ENCODE results near the gene GPR150.

The GPR150 gene

DNA sequence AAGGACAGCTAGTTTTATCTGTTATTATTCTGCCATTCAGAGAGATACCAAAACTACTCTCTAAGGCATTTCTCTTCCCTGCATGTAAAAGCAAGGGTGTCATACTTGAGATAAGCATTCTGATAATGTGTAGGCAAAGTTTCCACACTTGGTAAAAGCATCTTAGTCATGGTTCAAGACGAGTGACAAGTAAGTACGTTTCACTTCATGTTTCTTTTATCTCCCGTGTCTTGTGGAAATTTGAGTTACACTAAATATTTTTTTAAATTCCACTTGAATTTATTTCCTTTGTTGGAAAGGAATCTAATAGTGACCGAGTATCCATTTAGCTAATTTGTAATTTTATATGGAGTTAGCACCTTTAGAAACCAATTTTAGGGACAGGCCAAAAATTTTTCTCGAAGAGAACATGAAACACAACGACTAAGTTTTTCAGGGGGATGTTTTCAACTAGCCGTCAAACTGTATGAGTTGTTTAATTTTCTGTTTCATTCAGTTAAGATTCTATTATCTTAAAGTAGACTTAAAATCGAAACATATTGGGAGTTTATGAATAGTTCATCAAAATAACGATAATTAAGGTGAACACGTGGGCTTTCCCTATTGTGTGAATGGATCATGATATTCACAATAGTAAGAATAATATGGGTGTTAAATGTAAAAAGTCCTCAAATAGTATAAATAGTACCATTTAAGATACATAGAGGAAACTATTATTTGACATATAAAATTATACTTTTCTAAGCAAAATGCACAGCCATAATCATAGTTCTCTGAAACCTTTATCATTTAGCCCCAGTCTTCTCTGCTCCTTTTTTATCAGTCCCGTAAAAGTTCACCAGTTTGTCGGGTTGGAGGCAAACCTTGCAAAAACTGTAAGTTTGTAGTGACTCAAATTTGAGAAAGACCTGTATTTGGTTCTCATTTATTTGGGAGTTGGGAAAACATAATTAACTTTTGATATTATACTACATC, 28.3 kb downstream of the GPR150 start:
- DNase-seq (ENCODE audit: low read depth in 4 of 4, low spot score in 1 of 4): no peak

DNA sequence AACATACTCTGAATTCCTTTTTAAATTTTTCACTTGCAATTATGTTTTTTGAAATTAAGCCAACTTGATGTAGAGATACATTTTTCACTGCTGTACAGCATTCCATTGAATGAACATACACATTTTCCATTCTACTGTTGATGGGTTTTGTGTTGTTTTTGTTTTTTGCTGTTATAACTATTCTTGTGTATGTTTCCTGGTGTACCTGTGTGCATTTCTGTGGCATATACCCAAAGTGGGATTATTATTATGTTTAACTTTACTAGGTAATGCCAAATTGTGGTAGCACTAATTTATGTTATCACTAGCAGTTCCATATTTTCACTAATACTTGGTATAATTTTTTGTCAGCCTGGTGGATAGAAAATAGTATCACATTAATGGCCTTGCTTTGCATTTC, 29.4 kb downstream of the GPR150 start:
- no peak for DNase-seq (ENCODE audit: low read depth in 4 of 4, low spot score in 1 of 4)

DNA sequence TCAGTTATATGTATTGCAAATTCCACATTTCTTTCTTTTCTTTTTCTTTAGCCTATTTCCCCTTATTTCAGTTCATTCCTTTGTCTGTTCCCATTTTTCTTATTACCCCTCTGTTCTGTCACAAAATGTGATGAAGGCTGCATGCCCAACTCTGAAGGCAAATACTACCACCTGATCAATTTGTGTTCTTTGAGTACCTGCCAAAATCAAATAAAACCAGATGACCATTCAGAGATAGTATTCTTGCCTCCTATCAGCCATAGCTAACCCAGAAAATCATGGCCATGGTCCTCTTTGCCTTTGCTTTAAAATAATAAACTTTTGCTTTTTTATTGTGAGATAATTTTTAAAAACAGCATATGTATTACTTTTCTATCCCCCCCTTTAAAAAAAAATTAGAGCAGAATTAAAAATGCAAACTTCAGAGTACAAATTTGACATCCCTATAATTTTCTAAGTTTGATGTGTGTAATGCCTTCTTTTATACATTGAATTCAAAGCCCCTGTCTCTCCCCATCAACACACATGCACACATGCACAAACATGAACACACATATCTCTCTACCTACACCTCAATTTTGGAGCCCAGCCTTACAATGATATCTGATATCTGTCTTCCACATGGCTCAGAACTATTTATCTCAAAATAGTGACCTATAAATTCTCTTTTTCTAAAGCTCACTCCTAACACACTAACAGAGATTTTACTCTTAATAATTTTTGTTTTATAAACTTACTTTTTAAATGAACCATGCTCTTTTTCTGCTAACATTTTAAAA, 30.1 kb downstream of the GPR150 start:
- DNase-seq (ENCODE audit: low read depth in 4 of 4, low spot score in 1 of 4): no peak

DNA sequence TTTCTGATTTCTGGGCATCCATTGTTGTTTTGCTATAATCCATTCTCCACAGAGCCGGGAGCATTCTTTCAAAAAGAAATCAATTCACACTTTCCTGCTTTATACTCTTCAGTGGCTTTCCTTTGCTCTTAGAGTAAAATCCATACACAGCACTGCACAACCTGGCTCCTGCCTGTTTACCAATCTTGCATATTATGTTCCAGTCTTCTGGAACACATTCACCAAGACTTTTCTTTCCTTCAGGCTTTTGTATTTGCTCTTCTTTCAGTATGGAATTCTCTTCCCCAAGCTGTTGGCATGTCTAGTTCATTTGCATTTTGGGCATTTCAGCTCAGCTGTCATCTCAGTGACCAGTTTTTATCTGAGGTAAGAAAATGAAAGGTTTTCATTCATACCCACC, 33.0 kb downstream of the GPR150 start:
- no peak for DNase-seq (ENCODE audit: low read depth in 4 of 4, low spot score in 1 of 4)

DNA sequence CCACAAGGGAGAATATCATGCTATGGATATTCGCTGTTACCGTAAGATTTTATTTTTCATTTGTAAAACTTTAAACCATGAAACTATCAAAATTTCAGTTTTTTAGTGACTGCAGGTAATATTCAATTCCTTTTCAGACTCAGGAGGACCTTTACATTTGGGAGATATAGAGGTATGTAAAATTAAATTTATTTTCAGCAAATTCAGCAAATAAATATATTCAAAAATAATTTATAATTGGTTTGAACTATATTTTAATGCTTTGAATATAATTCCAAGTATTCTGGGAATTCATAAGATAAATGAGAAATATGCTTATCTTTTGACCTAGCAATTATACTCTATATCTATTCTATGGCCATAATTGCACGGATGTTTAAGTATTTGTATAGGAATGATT, 34.3 kb downstream of the GPR150 start:
- no peak for DNase-seq (ENCODE audit: low read depth in 4 of 4, low spot score in 1 of 4)

DNA sequence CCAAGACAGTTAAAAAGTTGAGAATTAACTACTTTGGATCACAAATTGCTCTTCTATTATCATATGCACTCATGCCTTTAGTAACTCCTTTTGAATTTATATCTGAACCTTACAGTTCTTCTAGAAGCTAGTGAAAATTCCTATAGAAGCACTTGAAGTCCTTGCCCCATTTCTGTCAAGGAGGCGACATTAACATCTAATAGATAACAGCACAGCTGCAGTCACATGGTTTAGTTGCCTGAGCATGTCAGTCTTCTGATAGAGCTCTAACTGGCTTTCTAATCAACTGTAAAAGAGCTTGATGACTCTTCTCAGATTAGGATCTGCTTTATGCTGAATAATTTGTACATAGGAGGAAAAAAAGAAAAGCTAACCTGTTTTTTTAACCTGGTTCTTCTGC, 35.7 kb downstream of the GPR150 start:
- DNase-seq (ENCODE audit: low read depth in 4 of 4, low spot score in 1 of 4): no peak

DNA sequence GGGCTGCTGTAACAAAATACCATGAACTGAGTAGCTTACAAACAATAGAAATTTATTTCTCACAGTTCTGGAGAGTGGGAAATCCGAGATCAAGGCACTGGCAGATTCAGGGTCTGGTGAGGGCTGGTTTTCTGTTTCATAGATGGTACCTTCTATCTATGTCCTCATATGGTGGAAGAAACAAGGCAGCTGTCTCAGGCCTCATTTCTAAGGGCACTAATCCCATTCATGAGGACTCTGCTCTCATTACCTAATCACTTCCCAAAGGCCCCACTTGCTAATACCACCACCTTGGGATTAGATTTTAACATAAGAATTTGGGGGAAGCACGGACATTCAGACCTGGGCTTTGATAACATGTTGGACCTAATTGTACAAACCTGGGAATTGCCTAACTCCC, 40.2 kb downstream of the GPR150 start:
- DNase-seq (ENCODE audit: low read depth in 4 of 4, low spot score in 1 of 4): no peak

DNA sequence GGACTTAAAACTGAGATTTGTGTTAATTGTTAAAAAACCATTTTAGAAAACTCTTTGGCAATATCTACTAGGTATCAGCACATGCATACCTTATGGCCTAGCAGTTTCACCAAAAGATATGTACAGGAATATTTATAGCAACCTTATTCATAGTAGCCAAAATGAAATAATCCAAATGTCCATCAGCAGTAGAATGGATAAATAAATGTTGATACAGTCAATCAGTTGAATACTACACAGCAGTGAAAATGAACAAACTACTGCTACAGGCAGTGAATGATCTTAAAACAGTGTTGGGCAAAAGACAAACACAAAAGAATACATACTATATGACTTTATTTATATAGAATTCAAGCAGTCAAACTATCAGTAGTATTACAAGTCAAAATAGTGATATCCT, 43.1 kb downstream of the GPR150 start:
- DNase-seq (ENCODE audit: low read depth in 4 of 4, low spot score in 1 of 4): no peak

DNA sequence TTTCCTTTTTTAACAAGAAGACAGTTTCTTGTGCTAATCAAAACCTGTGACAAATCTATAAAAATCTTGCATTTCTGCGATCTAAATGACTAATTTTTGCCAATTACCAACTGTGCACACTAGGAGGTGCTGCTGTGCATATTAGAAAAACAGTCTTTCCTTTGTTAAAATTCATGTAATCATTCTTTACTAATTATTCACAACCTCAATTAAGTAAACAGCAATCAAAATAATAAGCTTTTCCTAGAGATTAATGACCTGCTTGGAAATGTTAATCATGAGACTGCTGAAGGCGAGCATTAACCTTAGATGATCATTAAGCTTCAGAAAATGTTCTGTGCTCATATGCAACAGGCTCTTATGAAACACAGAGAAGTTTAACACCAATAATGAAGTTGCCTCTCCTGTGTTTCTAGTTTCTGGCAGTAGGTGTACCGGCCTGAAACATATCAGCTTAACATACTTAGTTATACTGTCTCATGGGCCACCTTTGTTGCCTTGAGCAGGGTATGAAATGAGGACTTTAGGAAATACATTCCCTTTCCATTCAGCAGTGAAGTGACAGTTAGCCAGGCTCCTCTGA, 44.4 kb downstream of the GPR150 start:
- DNase-seq (ENCODE audit: low read depth in 4 of 4, low spot score in 1 of 4): peak in 2 of 4 experiments; percentile 9 to 14

DNA sequence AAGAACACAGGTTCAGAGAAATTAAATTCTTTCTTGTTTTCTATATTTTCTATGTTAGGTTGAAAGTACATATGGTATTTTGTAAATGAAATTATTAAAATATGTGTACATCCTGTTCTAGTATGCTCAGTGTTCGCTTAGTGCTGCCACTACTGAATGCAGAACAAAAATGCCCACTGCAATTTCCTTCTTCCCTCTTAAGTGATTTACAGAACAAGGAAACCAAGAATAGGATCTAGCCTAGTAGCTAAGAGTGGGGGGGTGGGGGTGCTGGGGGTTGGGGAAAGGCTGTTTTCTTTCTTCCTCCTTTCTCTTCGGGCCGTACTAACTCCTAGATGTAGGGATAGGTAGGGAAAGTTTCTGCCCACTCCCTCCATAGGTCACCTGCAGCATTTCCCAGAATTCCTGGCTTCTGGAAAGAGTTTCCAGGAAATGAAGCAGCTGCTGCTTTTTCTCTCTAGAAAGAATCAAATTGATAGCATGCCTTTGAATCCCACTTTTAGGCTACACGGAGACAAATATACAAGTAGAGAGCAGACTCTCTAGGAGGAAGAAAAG, 47.3 kb downstream of the GPR150 start:
- no peak for DNase-seq (ENCODE audit: low read depth in 4 of 4, low spot score in 1 of 4)

DNA sequence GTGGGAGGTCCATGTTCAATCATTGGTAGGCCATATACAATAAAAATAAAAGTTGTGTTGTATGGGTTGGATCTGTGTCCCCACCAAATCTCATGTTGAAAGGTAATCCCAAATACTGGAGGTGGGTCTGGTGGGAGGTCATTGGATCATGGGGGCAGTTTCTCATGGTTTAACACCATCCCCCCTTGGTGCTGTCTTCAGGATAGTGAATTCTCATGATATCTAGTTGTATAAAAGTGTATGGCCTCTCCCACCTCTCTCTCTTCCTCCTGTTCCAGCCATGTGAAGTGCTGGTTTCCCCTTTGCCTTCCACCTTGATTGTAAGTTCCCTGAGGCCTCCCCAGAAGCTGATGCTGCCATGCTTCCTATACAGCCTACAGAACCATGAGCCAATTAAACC, 47.8 kb downstream of the GPR150 start:
- DNase-seq (ENCODE audit: low read depth in 4 of 4, low spot score in 1 of 4): no peak

DNA sequence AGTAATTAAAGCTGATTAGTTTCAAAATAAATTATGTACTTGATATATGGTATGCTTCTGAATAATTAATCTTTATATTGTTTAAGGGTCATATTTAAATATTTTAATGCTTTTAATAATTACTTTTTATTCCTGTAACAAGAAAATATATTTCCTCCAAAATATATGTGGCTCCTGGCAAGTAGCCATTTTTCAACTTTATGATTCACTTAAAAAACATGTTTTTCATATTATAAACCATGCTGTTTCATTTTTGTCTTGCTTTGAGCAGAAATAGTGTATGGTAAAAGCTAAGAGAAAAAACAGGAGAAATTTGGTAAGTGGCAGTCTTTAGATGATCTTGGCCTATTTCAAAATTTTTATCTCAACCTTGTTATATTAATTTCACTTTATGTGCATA, 48.3 kb downstream of the GPR150 start:
- DNase-seq (ENCODE audit: low read depth in 4 of 4, low spot score in 1 of 4): no peak

DNA sequence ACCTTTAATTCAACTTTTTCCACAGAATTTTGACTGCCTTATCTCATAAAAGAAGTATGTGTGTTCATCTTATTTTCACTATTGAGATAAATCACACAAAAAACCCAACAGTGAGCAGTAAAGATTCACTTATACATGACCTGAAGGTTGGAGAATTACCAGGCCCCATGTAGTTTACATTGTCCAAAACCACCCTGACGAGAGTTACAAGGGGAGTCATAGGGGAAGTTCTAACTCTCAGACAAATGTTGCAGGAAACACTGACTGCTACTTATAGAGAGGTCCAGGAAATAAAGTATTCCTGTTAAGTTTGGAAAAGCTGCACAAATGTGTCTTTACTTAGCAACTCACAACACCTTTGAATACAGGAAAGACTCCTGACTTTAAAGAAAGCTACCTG, 48.8 kb downstream of the GPR150 start:
- no peak for DNase-seq (ENCODE audit: low read depth in 4 of 4, low spot score in 1 of 4)

DNA sequence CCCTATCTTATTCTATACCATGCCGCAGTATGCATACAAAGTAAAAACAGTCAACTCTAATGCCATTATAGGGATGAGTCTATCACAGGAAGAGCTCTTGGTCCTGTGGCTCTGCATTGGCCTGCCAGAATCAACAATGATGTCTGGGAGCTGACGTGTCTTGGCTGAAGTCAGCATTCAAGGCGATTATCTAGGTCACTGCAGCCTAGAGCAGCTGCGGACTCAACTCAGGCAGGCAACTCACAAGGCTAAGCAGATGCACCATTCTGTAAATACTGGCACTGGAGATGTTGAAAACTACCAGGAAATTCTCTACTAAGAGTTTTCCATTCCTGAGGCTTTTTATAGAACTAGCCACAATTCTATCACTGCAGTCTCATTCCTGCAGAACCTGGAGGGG, 49.7 kb downstream of the GPR150 start:
- no peak for DNase-seq (ENCODE audit: low read depth in 4 of 4, low spot score in 1 of 4)

DNA sequence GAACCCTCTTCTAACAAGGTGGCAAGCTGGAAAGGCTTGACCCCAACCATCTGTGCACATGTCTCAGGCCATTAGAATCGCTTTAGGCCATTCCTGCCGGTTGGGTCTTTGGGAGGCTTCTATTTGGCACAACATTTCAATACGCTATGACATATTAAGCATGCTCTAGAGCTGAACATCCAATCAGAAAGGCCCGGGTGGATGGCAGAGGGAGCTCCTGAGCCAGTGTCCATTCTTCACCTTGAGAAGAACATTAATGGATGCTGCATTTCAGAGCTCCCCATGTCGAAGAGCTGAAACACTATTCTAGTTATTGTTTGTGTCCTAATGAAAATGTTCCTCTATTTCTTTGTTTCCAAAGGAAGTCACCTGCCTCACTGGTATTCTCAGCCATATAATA, 50.1 kb downstream of the GPR150 start:
- no peak for DNase-seq (ENCODE audit: low read depth in 4 of 4, low spot score in 1 of 4)

DNA sequence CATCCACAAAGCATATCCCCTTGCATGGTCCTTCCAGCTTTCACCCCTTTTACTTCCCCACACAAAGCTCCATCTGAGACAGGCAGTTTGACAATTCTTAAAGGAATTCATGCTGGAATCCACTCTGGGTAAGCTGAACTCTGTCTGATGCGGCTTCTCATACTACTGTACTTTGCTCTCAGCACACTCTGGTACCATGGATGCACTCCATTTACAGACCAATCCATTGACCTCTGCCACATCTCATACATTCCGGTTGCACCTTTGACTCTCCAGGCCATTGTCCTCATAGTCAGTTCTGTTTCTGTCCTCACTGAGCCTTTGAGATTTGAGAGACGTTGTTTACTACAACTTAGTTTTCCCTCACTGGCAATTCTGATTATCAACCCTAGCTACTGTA, 50.7 kb downstream of the GPR150 start:
- no peak for DNase-seq (ENCODE audit: low read depth in 4 of 4, low spot score in 1 of 4)
